GM20431 (cell line): ENCODE measurements around the gene CERCAM.
"Not testable (repeated sequence)": the region's sequence is repeated elsewhere in the genome, so short reads cannot be mapped to it uniquely, and the experiment has no call there.

Source experiments
- in situ Hi-C: fragments of 300-500 bp; cut with MseI, MboI; formaldehyde crosslinking; loops from one replicate; pipeline ENCODE4 v1.15.0; 2020; ENCODE audit warnings: low sequenced_read_pairs; ENCODE audit not compliant: unreplicated experiment

CERCAM gene

GRCh38 chr9:128392302-128393144 lies 28.1 kb upstream of the CERCAM start:
- in situ Hi-C loops, result no loop called here

- in situ Hi-C loops, result no loop called here
These were observed 27.4 kb upstream of the CERCAM start for GRCh38 chr9:128393145-128393775.

- in situ Hi-C loops, result no loop called here
These were observed 26.7 kb upstream of the CERCAM start for GRCh38 chr9:128393970-128394369.

- in situ Hi-C loops, result no loop called here
These were observed 26.1 kb upstream of the CERCAM start for GRCh38 chr9:128394379-128395168.

- in situ Hi-C loops, result no loop called here
These were observed 23.6 kb upstream of the CERCAM start for GRCh38 chr9:128396970-128397613.

GRCh38 chr9:128397831-128398230 lies 22.8 kb upstream of the CERCAM start:
- in situ Hi-C loops, result no loop called here

GRCh38 chr9:128399861-128400260 lies 20.8 kb upstream of the CERCAM start:
- in situ Hi-C loops, result no loop called here

- in situ Hi-C loops, result no loop called here
These were observed 16.1 kb upstream of the CERCAM start for GRCh38 chr9:128404560-128404959.

GRCh38 chr9:128405077-128405779 lies 15.4 kb upstream of the CERCAM start:
- in situ Hi-C loops, result no loop called here

- in situ Hi-C loops, result no loop called here
These were observed 14.9 kb upstream of the CERCAM start for GRCh38 chr9:128405780-128406171.

- in situ Hi-C loops, result no loop called here
These were observed 13.7 kb upstream of the CERCAM start for GRCh38 chr9:128406848-128407391.

- in situ Hi-C loops, result no loop called here
These were observed 11.7 kb upstream of the CERCAM start for GRCh38 chr9:128408963-128409431.

- in situ Hi-C loops, result no loop called here
These were observed 11.2 kb upstream of the CERCAM start for GRCh38 chr9:128409450-128409849.

- in situ Hi-C loops, result no loop called here
These were observed 10.7 kb upstream of the CERCAM start for GRCh38 chr9:128409978-128410377.

- in situ Hi-C loops, result no loop called here
These were observed 9.1 kb upstream of the CERCAM start for GRCh38 chr9:128411364-128412119.

GRCh38 chr9:128412120-128412790 lies 8.4 kb upstream of the CERCAM start:
- in situ Hi-C loops, result no loop called here

- in situ Hi-C loops, result not testable (repeated sequence)
These were observed 6.9 kb upstream of the CERCAM start for GRCh38 chr9:128413728-128414127.

- in situ Hi-C loops, result no loop called here
These were observed 6.2 kb upstream of the CERCAM start for GRCh38 chr9:128414461-128414860.
